CD8-positive, alpha-beta memory T cell (primary cell): ENCODE results near the gene KPNB1. TPM values are rescaled to one million over a fixed set of nuclear protein-coding genes. Genes with fewer than 3 reads are reported as not detected.

ENCODE experiments used
- CTCF ChIA-PET: fragments of 350-600 bp; sonication (Branson Sonifier 250); formaldehyde crosslinking; loops from one replicate; lab custom pipeline; 2021; ENCODE audit warnings: antibody characterized with exemption; lab: Charles Lee
- POLR2A ChIA-PET: fragments of 350-600 bp; sonication (Branson Sonifier 250); formaldehyde crosslinking; loops from one replicate; lab custom pipeline; 2021; ENCODE audit warnings: antibody characterized with exemption; lab: Charles Lee
- DNase-seq, 5 donors: peaks; one replicate each; pipeline versions ENCODE4 v3.0.0 to v3.0.0-alpha.2; 2020 to 2022; ENCODE audit warnings: mixed read lengths in 1 of 5
- H3K27ac ChIP-seq: one replicate; pipeline ENCODE4 v1.7.0; 2013; ENCODE audit warnings: low read depth, mild to moderate bottlenecking, low read length, moderate library complexity
- H3K27me3 ChIP-seq: 2 replicates; pipeline ENCODE4 v1.7.0; 2013; ENCODE audit warnings: low read length, mild to moderate bottlenecking; ENCODE audit not compliant: insufficient read depth, poor library complexity, severe bottlenecking
- H3K36me3 ChIP-seq: 2 replicates; pipeline ENCODE4 v1.7.0; 2013; ENCODE audit warnings: mild to moderate bottlenecking, low read length, moderate library complexity; ENCODE audit not compliant: insufficient read depth
- H3K4me1 ChIP-seq: 2 replicates; pipeline ENCODE4 v1.7.0; 2013; ENCODE audit warnings: mild to moderate bottlenecking, low read length, moderate library complexity; ENCODE audit not compliant: insufficient read depth
- H3K4me3 ChIP-seq: 2 replicates; pipeline ENCODE4 v1.7.0; 2013; ENCODE audit warnings: mild to moderate bottlenecking, low read length
- H3K9me3 ChIP-seq: 2 replicates; pipeline ENCODE4 v1.7.0; 2013; ENCODE audit warnings: mild to moderate bottlenecking, low read length
- H3K27ac Mint-ChIP-seq, 8 donors: one replicate each; pipeline ENCODE4 v1.8.0; 2020 to 2021; ENCODE audit warnings: mixed read lengths in 8 of 8, mild to moderate bottlenecking in 6 of 8, inconsistent platforms in 3 of 8, moderate library complexity in 3 of 8
- H3K27me3 Mint-ChIP-seq, 2 donors: one replicate each; pipeline ENCODE4 v1.8.0; 2020 to 2021; ENCODE audit warnings: mixed read lengths in 2 of 2, mild to moderate bottlenecking in 1 of 2, moderate library complexity in 1 of 2
- H3K36me3 Mint-ChIP-seq, 3 donors: one replicate each; pipeline ENCODE4 v1.8.0; 2020 to 2021; ENCODE audit warnings: mixed read lengths in 3 of 3, inconsistent platforms in 1 of 3, mild to moderate bottlenecking in 1 of 3
- H3K4me1 Mint-ChIP-seq, 3 donors: one replicate each; pipeline ENCODE4 v1.8.0; 2020 to 2021; ENCODE audit warnings: mixed read lengths in 3 of 3, inconsistent platforms in 1 of 3, mild to moderate bottlenecking in 1 of 3
- H3K4me3 Mint-ChIP-seq, 7 donors: one replicate each; pipeline ENCODE4 v1.8.0; 2020 to 2021; ENCODE audit warnings: mixed read lengths in 7 of 7, mild to moderate bottlenecking in 6 of 7, moderate library complexity in 4 of 7, inconsistent platforms in 2 of 7
- H3K9me3 Mint-ChIP-seq, 5 donors: one replicate each; pipeline ENCODE4 v1.8.0; 2020 to 2022; ENCODE audit warnings: mixed read lengths in 5 of 5, mild to moderate bottlenecking in 3 of 5, moderate library complexity in 2 of 5, inconsistent platforms in 1 of 5
- polyA plus RNA-seq: library from polyadenylated mRNA; unstranded; fragments of 300-500 nt; fragmentation: Illumina TruSeq; gene quantifications from one replicate; pipeline ENCODE4 v1.2.3, GENCODE V29; 2021
- total RNA-seq, 2 experiments: library from RNA; stranded (reverse); gene quantifications; one replicate each; pipeline ENCODE4 v1.2.3, GENCODE V29; 2021

The KPNB1 gene
- total and polyA plus RNA-seq, 3 experiments from 2014 or later, result 35.9 to 915 (median 907) TPM

GRCh38 chr17:47709594-47709993 is 59.9 kb downstream of the KPNB1 start:
- no peaks in the 10 kb centered on the region for H3K27me3 ChIP-seq
- Mint-ChIP-seq H3K27ac (peak overlapping the region in 1 of 8 donors; percentile 21), H3K36me3 (peaks cover 4 to 18% (median 4%) of the 10 kb centered on the region in 3 donors), H3K27me3 (no peaks in the 10 kb centered on the region), H3K4me3 (peak overlapping the region in 1 of 7 donors; percentile 13), H3K9me3 (no peaks in the 10 kb centered on the region), H3K4me1 (peaks cover 61 to 69% (median 67%) of the 10 kb centered on the region in 3 donors)
- no peak overlapping the region for H3K27ac ChIP-seq
- ChIA-PET POLR2A (no interaction called here), CTCF (interaction anchor here (1.0 to 1.7 kb wide), 3 partner anchors 10 to 60 kb away, joined by 3 to 4 read pairs (median 3); partner anchors contain the start of gene KPNB1)
- H3K4me3 ChIP-seq, result no peak overlapping the region
- peak in 1 of 5 donors; percentile 11 for DNase-seq
- H3K4me1 ChIP-seq, result peaks cover 69% of the 10 kb centered on the region
- H3K9me3 ChIP-seq, result no peaks in the 10 kb centered on the region
- H3K36me3 ChIP-seq, result peaks cover 8% of the 10 kb centered on the region

DNA sequence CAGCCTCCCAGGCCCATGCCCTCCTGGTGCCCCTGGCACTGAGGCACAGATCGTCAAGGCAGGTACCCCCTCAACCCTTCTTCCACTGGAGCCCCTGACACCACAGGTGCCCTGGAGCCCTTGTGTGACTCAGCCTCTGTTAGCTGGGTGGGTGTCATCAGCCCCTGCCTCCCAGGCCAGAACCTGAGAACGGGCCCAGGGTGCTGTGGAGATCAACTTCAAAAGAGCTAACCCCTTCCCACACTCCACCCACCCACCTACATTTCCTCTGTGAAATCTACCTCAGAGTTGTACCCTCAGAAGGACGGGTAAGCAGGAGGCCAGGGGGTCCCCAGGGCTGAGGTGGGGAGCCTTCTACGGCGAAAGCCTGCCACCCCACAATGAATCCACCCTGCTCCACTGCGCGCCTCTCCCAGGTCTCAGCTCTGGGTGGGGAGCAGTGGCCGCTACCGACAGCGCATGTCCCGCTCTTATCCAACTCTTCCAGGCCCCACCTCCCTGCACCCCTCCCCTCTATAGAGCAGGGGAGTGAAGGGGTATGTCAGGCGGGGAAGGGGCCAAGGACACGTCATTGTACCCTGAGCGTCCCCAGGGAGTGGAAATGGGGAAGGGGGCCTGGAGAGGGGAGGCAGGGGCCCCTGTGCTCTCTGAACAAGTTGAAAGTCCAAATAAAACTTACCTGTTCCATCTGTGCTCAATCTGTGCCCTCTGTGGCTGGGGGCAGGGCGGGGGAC is 61.8 kb downstream of the KPNB1 start:
- H3K27ac ChIP-seq, result no peak overlapping the region
- H3K4me3 ChIP-seq, result no peak overlapping the region
- H3K4me1 ChIP-seq, result peaks cover 67% of the 10 kb centered on the region
- ChIA-PET POLR2A (no interaction called here), CTCF (interaction anchor here (1.4 kb wide), 1 partner anchor 14 kb away, joined by 3 read pairs; no protein-coding TSS in a partner anchor)
- Mint-ChIP-seq H3K9me3 (no peaks in the 10 kb centered on the region), H3K4me1 (peaks cover 61 to 69% (median 67%) of the 10 kb centered on the region in 3 donors), H3K27ac (peak overlapping the region in 5 of 8 donors; percentile 29 to 89 (median 85)), H3K4me3 (peak overlapping the region in 3 of 7 donors; percentile 32 to 68 (median 57)), H3K36me3 (peaks cover 4 to 18% (median 4%) of the 10 kb centered on the region in 3 donors), H3K27me3 (no peaks in the 10 kb centered on the region)
- H3K27me3 ChIP-seq, result no peaks in the 10 kb centered on the region
- DNase-seq, result no peak
- H3K9me3 ChIP-seq, result no peaks in the 10 kb centered on the region
- H3K36me3 ChIP-seq, result peaks cover 8% of the 10 kb centered on the region

DNA sequence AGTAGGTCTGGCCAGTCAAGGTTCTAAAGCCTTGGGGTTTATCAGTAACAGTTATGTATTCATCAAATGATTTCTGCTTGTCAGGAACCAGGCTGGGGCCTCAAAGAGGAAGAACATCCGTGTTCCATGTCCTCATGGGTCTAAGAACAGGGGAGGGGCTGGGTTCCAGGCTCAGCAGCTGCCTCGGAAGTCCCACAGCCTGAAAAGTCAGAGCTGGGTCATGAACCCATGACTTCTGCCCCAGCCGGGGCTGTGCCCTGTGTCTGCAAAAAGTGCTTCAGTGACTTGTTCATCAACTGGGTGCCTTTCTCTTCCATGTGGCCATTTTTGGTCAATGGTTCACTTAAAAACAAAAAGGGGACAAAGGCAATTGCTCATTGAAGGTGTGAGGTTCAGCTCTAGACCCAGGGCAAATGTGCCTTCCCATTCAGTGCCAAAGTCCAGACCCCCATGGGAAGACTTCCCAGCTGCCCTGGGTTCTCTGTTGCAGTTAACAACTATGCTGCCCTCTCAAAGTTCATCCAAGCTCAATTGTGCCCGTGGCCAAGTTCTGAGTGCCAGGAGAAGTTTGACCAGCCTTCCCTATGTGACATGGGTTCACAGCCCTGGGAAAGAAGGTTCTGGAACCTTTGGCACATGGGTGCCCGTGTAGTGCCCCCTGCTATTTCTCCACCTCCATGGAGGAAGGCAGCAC is 62.8 kb downstream of the KPNB1 start:
- peaks cover 61 to 69% (median 67%) of the 10 kb centered on the region in 3 donors for H3K4me1 Mint-ChIP-seq
- H3K4me3 Mint-ChIP-seq, result peak overlapping the region in 3 of 7 donors; percentile 57 to 82 (median 68)
- POLR2A ChIA-PET, result no interaction called here
- H3K9me3 Mint-ChIP-seq, result no peaks in the 10 kb centered on the region
- Histone ChIP-seq H3K27me3 (no peaks in the 10 kb centered on the region), H3K27ac (no peak overlapping the region), H3K4me3 (no peak overlapping the region), H3K4me1 (peaks cover 66% of the 10 kb centered on the region), H3K36me3 (peaks cover 8% of the 10 kb centered on the region), H3K9me3 (no peaks in the 10 kb centered on the region)
- H3K27me3 Mint-ChIP-seq, result no peaks in the 10 kb centered on the region
- peaks cover 4 to 18% (median 4%) of the 10 kb centered on the region in 3 donors for H3K36me3 Mint-ChIP-seq
- peak overlapping the region in 5 of 8 donors; percentile 10 to 94 (median 86) for H3K27ac Mint-ChIP-seq
- CTCF ChIA-PET, result interaction anchor here (1.1 to 1.4 kb wide), 2 partner anchors 13 to 15 kb away, joined by 3 read pairs; no protein-coding TSS in a partner anchor
- no peak for DNase-seq

DNA sequence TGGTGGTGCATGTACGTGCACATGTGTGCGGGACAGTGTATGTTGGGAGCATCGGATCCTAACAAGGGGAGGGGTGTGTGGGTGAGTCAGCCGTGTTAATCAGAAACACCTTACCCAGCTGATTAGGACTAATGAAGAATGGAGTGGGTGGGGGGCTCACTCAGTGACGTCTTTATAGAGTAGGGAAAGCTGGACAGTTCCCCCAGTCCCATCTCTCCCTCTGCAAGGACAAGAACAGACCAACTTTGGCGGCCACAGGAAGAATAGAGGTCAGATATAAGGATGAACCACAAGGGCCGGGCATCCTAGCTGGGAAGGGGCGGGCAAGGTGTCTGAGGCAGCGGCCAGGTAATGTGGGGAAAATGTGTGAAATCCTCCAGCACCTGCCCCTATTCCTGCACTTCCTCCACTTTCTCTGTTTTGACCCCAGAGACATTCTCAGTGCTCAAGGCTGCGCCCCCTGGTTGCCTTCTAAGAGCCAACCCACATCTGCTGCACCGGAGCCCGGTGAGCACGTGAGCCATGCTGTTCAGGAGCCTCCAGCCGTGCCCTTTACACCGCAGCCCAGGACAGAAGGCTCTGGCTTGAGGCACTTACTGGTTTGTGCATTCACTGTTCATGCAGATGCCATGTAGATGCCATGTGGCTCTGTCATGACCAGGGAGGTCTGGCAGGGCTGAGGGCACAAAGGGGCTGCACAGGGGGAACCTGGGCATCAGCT is 64.4 kb downstream of the KPNB1 start:
- Histone ChIP-seq H3K27ac (no peak overlapping the region), H3K4me1 (peaks cover 77% of the 10 kb centered on the region), H3K4me3 (no peak overlapping the region), H3K9me3 (no peaks in the 10 kb centered on the region), H3K27me3 (no peaks in the 10 kb centered on the region), H3K36me3 (peaks cover 8% of the 10 kb centered on the region)
- Mint-ChIP-seq H3K36me3 (peaks cover 4 to 18% (median 4%) of the 10 kb centered on the region in 3 donors), H3K9me3 (no peaks in the 10 kb centered on the region), H3K27me3 (no peaks in the 10 kb centered on the region), H3K4me1 (peaks cover 73 to 80% (median 80%) of the 10 kb centered on the region in 3 donors), H3K4me3 (peak overlapping the region; percentile 7 to 93 (median 72)), H3K27ac (peak overlapping the region; percentile 50 to 97 (median 87))
- no peak for DNase-seq
- POLR2A ChIA-PET, result no interaction called here
- CTCF ChIA-PET, result interaction anchor here (0.6 to 7.1 kb wide), 8 partner anchors 8 to 87 kb away, joined by 3 to 84 read pairs (median 4); partner anchors contain the start of gene TBX21

DNA sequence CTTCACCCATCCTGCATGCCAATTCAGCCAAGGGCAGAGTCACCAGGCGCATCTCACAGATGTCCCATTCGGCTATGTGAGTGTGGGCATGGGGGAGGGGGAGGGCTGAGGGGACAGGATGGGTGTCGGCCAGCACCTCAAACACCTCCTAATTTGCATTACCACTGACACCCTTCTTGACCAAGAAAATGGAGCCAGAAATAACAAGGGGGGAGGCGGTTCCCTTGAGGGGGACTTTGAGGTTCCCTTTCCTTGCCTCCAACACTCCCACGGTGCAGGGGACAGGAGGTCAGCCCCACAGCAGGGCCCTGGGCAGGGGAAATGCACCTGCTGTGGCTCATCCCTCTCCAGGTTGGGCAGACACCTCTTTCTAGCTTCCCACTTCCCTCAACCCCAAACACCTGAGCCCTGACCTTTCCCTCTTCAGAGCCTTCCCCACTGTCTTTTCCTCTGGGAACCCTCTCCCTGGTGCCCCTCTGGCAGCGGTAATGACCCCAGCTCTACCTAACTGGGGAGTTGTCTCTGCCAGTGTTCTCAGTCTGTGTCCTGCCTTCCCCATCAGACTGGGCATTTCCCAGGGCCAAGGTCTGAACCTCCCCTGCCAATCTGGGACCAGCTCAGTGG is 65.2 kb downstream of the KPNB1 start:
- Histone ChIP-seq H3K4me3 (no peak overlapping the region), H3K27me3 (no peaks in the 10 kb centered on the region), H3K27ac (no peak overlapping the region), H3K9me3 (no peaks in the 10 kb centered on the region), H3K36me3 (peaks cover 3% of the 10 kb centered on the region), H3K4me1 (peaks cover 85% of the 10 kb centered on the region)
- H3K27me3 Mint-ChIP-seq, result no peaks in the 10 kb centered on the region
- no peaks in the 10 kb centered on the region for H3K9me3 Mint-ChIP-seq
- DNase-seq, result no peak
- H3K27ac Mint-ChIP-seq, result peak overlapping the region; percentile 57 to 97 (median 88)
- ChIA-PET POLR2A (interaction anchor here (1.1 to 1.4 kb wide), 2 partner anchors 13 to 18 kb away, joined by 3 to 7 read pairs; partner anchors contain the start of gene TBX21), CTCF (interaction anchor here (0.7 to 7.1 kb wide), 7 partner anchors 8 to 86 kb away, joined by 3 to 84 read pairs (median 5); partner anchors contain the start of gene TBX21)
- H3K4me1 Mint-ChIP-seq, result peaks cover 80 to 88% (median 83%) of the 10 kb centered on the region in 3 donors
- peak overlapping the region in 6 of 7 donors; percentile 43 to 93 (median 74) for H3K4me3 Mint-ChIP-seq
- peaks cover under 1 to 12% (median 4%) of the 10 kb centered on the region in 3 donors for H3K36me3 Mint-ChIP-seq

- Mint-ChIP-seq H3K4me3 (peak overlapping the region in 6 of 7 donors; percentile 31 to 93 (median 74)), H3K4me1 (peaks cover 89 to 92% (median 91%) of the 10 kb centered on the region in 3 donors), H3K36me3 (peaks cover 0 to 5% (median 0%) of the 10 kb centered on the region in 3 donors), H3K27ac (peak overlapping the region; percentile 57 to 97 (median 88)), H3K27me3 (no peaks in the 10 kb centered on the region), H3K9me3 (no peaks in the 10 kb centered on the region)
- ChIA-PET CTCF (interaction anchor here (0.7 to 7.1 kb wide), 5 partner anchors 9 to 23 kb away, joined by 4 to 84 read pairs (median 8); partner anchors contain the start of gene TBX21), POLR2A (interaction anchor here (1.1 to 1.4 kb wide), 2 partner anchors 14 to 17 kb away, joined by 3 to 7 read pairs; partner anchors contain the start of gene TBX21)
- no peaks in the 10 kb centered on the region for H3K9me3 ChIP-seq
- H3K4me3 ChIP-seq, result no peak overlapping the region
- no peak for DNase-seq
- H3K27me3 ChIP-seq, result no peaks in the 10 kb centered on the region
- no peak overlapping the region for H3K27ac ChIP-seq
- no peaks in the 10 kb centered on the region for H3K36me3 ChIP-seq
- H3K4me1 ChIP-seq, result peaks cover 94% of the 10 kb centered on the region
These were observed 66.1 kb downstream of the KPNB1 start for GRCh38 chr17:47715669-47716325.
